Neuronal stem cell (in vitro differentiated cells): Measurements from ENCODE around the gene TPSD1.

Experiments
- DNase-seq: peaks from one replicate; pipeline ENCODE4 v3.0.0-alpha.2; 2013; ENCODE audit warnings: low spot score
- H2AFZ ChIP-seq: one replicate; pipeline ENCODE4 v1.6.1; 2013; ENCODE audit warnings: mild to moderate bottlenecking, low read length, inconsistent platforms
- H2AK5ac ChIP-seq: 2 replicates; pipeline ENCODE4 v1.6.1; 2013; ENCODE audit warnings: low read depth, mild to moderate bottlenecking, inconsistent platforms, low read length, moderate library complexity, mixed read lengths
- H2BK120ac ChIP-seq: 2 replicates; pipeline ENCODE4 v1.6.1; 2013; ENCODE audit warnings: low read depth, mild to moderate bottlenecking, inconsistent platforms, low read length, moderate library complexity, mixed read lengths
- H2BK12ac ChIP-seq: one replicate; pipeline ENCODE4 v1.6.1; 2013; ENCODE audit warnings: low read length, inconsistent platforms
- H2BK15ac ChIP-seq: 2 replicates; pipeline ENCODE4 v1.6.1; 2013; ENCODE audit warnings: mild to moderate bottlenecking, low read length, inconsistent platforms, mixed read lengths
- H2BK5ac ChIP-seq: one replicate; pipeline ENCODE4 v1.6.1; 2013; ENCODE audit warnings: inconsistent platforms, mild to moderate bottlenecking, low read length, moderate library complexity
- H3K14ac ChIP-seq: one replicate; pipeline ENCODE4 v1.6.1; 2013; ENCODE audit warnings: low read length, inconsistent platforms
- H3K18ac ChIP-seq: 2 replicates; pipeline ENCODE4 v1.6.1; 2013; ENCODE audit warnings: low read length, inconsistent platforms
- H3K23ac ChIP-seq: 2 replicates; pipeline ENCODE4 v1.6.1; 2013; ENCODE audit warnings: low read depth, mild to moderate bottlenecking, mixed read lengths, low read length, inconsistent platforms; ENCODE audit not compliant: poor library complexity
- H3K27ac ChIP-seq: replicated peaks from 3 replicates; pipeline ENCODE4 v1.5.1; 2013; ENCODE audit warnings: low read length, inconsistent platforms
- H3K27me3 ChIP-seq, 3 experiments: 2 replicates each; pipeline ENCODE4 v1.6.1; 2013; ENCODE audit warnings: low read length in 3 of 3, mild to moderate bottlenecking in 2 of 3, inconsistent platforms in 1 of 3, low read depth in 1 of 3, mixed read lengths in 1 of 3, moderate library complexity in 1 of 3; ENCODE audit not compliant: control insufficient read depth in 3 of 3, insufficient read depth in 3 of 3
- H3K36me3 ChIP-seq, 2 donors: replicated peaks in 1 of 2; 2 replicates each; pipeline ENCODE4 v1.6.1; 2013; ENCODE audit warnings: low read length in 2 of 2; ENCODE audit not compliant: control insufficient read depth in 2 of 2, insufficient read depth in 2 of 2
- H3K4ac ChIP-seq: 2 replicates; pipeline ENCODE4 v1.6.1; 2013; ENCODE audit warnings: inconsistent platforms, mild to moderate bottlenecking, low read length, moderate library complexity
- H3K4me1 ChIP-seq, 2 donors: 1 replicate in 1 of 2; 2 replicates in 1 of 2; pipeline ENCODE4 v1.6.1; 2013; ENCODE audit warnings: low read length in 2 of 2, low read depth in 1 of 2; ENCODE audit not compliant: control insufficient read depth in 2 of 2, insufficient read depth in 1 of 2
- H3K4me2 ChIP-seq: one replicate; pipeline ENCODE4 v1.6.1; 2013; ENCODE audit warnings: mild to moderate bottlenecking, low read length, inconsistent platforms; ENCODE audit not compliant: insufficient read depth, poor library complexity, severe bottlenecking
- H3K4me3 ChIP-seq, 2 donors: 2 replicates each; pipeline ENCODE4 v1.5.1; 2013; ENCODE audit warnings: low read length in 2 of 2, mild to moderate bottlenecking in 2 of 2, inconsistent platforms in 1 of 2, moderate library complexity in 1 of 2
- H3K79me1 ChIP-seq: one replicate; pipeline ENCODE4 v1.6.1; 2013; ENCODE audit warnings: low read depth, mild to moderate bottlenecking, inconsistent platforms, low read length, moderate library complexity
- H3K9ac ChIP-seq: one replicate; pipeline ENCODE4 v1.6.1; 2013; ENCODE audit warnings: mild to moderate bottlenecking, low read depth, low read length, inconsistent platforms; ENCODE audit not compliant: poor library complexity
- H3K9me3 ChIP-seq, 2 donors: replicated peaks in 1 of 2; 2 replicates each; pipeline versions ENCODE3 to v1.6.1; 2013; ENCODE audit warnings: low read length in 2 of 2, mild to moderate bottlenecking in 2 of 2, inconsistent platforms in 1 of 2, low read depth in 1 of 2, mixed read lengths in 1 of 2, moderate library complexity in 1 of 2; ENCODE audit not compliant: control insufficient read depth in 2 of 2, insufficient read depth in 1 of 2
- H4K8ac ChIP-seq: one replicate; pipeline ENCODE4 v1.6.1; 2013; ENCODE audit warnings: low read depth, mild to moderate bottlenecking, inconsistent platforms, low read length, moderate library complexity
- H4K91ac ChIP-seq: one replicate; pipeline ENCODE4 v1.6.1; 2013; ENCODE audit warnings: low read length, low read depth, mild to moderate bottlenecking, inconsistent platforms; ENCODE audit not compliant: poor library complexity
- WGBS, 2 donors: extraction: QIAGEN DNeasy Blood & Tissue Kit; methylation state at CpG; one replicate each; pipeline ENCODE4 v1.1.7; 2013; ENCODE audit warnings: missing lambda C conversion rate in 2 of 2, mixed read lengths in 1 of 2; ENCODE audit not compliant: insufficient read length in 2 of 2, insufficient replicate concordance in 1 of 2; ENCODE audit errors: extremely low coverage in 2 of 2; 5-methylcytosine and 5-hydroxymethylcytosine counted together

Gene TPSD1

DNA sequence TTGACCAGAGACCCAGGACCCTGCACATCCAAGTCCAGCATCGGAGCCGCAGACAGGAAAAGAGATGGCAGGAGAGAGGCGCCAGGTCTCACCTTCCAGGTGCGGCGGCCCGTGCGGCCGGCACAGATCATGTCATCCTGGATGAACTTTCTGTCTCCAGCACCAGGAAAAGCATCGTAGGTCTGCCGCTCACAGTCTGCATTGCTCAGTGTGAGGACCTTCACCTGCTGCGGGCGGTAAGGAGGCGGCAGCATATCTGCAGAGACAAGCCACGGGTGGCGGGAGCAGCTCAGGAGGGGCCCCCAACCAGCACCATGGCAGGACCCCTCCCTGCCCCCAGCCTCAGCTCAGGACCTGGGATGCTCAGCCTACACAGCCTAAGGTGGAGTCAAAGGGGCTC lies 17.9 kb downstream of the TPSD1 start:
- no CpG with 5 or more reads among the region's 15 CpGs for WGBS, 2 donors
- H2BK120ac ChIP-seq = no peak overlapping the region
- peaks cover 0 to 3% (median 0%) of the 10 kb centered on the region in 3 experiments for H3K27me3 ChIP-seq
- H3K23ac ChIP-seq = peak overlapping the region; percentile 55
- H3K4ac ChIP-seq = peak overlapping the region; percentile 76
- no peak overlapping the region for H2BK15ac ChIP-seq
- no peak overlapping the region for H4K91ac ChIP-seq
- no peak overlapping the region for H2BK12ac ChIP-seq
- H3K4me2 ChIP-seq = no peak overlapping the region
- H4K8ac ChIP-seq = no peak overlapping the region
- no peaks in the 10 kb centered on the region for H3K79me1 ChIP-seq
- no peak overlapping the region for H2AFZ ChIP-seq
- H2BK5ac ChIP-seq = no peak overlapping the region
- no peak overlapping the region for H3K14ac ChIP-seq
- no peak for DNase-seq
- no peak overlapping the region for H3K27ac ChIP-seq
- peak overlapping the region; percentile 63 for H2AK5ac ChIP-seq
- peaks cover 10 to 13% of the 10 kb centered on the region in 2 donors for H3K4me1 ChIP-seq
- H3K9ac ChIP-seq = no peak overlapping the region
- no peaks in the 10 kb centered on the region for H3K36me3 ChIP-seq
- peaks cover 0 to 1% of the 10 kb centered on the region in 2 donors for H3K9me3 ChIP-seq
- peak overlapping the region; percentile 28 for H3K18ac ChIP-seq
- H3K4me3 ChIP-seq = no peak overlapping the region

- H3K9me3 ChIP-seq = no peaks in the 10 kb centered on the region
- WGBS, 2 donors = no CpG with 5 or more reads among the region's 7 CpGs
- H3K9ac ChIP-seq = no peak overlapping the region
- peaks cover 3% of the 10 kb centered on the region for H3K79me1 ChIP-seq
- no peaks in the 10 kb centered on the region for H3K36me3 ChIP-seq
- H3K4ac ChIP-seq = no peak overlapping the region
- H4K91ac ChIP-seq = no peak overlapping the region
- no peak overlapping the region for H3K4me2 ChIP-seq
- H2BK15ac ChIP-seq = no peak overlapping the region
- no peak overlapping the region for H3K14ac ChIP-seq
- H3K23ac ChIP-seq = no peak overlapping the region
- H2AK5ac ChIP-seq = no peak overlapping the region
- no peak overlapping the region for H3K27ac ChIP-seq
- no peak overlapping the region for H2BK120ac ChIP-seq
- H2BK5ac ChIP-seq = no peak overlapping the region
- H3K4me1 ChIP-seq = peaks cover 11 to 14% of the 10 kb centered on the region in 2 donors
- H3K18ac ChIP-seq = no peak overlapping the region
- H3K4me3 ChIP-seq = no peak overlapping the region
- H4K8ac ChIP-seq = no peak overlapping the region
- no peak overlapping the region for H2BK12ac ChIP-seq
- no peak for DNase-seq
- no peak overlapping the region for H2AFZ ChIP-seq
- peaks cover 0 to 10% (median 0%) of the 10 kb centered on the region in 3 experiments for H3K27me3 ChIP-seq
These were observed 18.9 kb downstream of the TPSD1 start for GRCh38 chr16:1274767-1275166.

GRCh38 chr16:1275791-1276579 lies 20.1 kb downstream of the TPSD1 start:
- no CpG with 5 or more reads among the region's 30 CpGs for WGBS, 2 donors
- peak overlapping the region; percentile 17 for H3K18ac ChIP-seq
- H3K27me3 ChIP-seq = peaks cover 0 to 17% (median 0%) of the 10 kb centered on the region in 3 experiments

GRCh38 chr16:1276580-1276878 lies 20.7 kb downstream of the TPSD1 start:
- no peak overlapping the region for H2AFZ ChIP-seq
- no peak overlapping the region for H2BK120ac ChIP-seq
- no peaks in the 10 kb centered on the region for H3K36me3 ChIP-seq
- WGBS, 2 donors = no CpG with 5 or more reads among the region's 14 CpGs
- H3K27ac ChIP-seq = no peak overlapping the region
- H2AK5ac ChIP-seq = peak overlapping the region; percentile 95
- H3K18ac ChIP-seq = no peak overlapping the region
- DNase-seq = no peak
- no peak overlapping the region for H3K23ac ChIP-seq
- H3K4me2 ChIP-seq = no peak overlapping the region
- no peak overlapping the region for H2BK5ac ChIP-seq
- no peak overlapping the region for H4K8ac ChIP-seq
- peaks cover 3% of the 10 kb centered on the region for H3K79me1 ChIP-seq
- peak overlapping the region; percentile 84 for H2BK12ac ChIP-seq
- H3K4me3 ChIP-seq = no peak overlapping the region
- peak overlapping the region; percentile 56 for H3K14ac ChIP-seq
- H3K4me1 ChIP-seq = peaks cover 11 to 14% of the 10 kb centered on the region in 2 donors
- H3K9ac ChIP-seq = no peak overlapping the region
- no peak overlapping the region for H2BK15ac ChIP-seq
- H3K4ac ChIP-seq = no peak overlapping the region
- peaks cover 0 to 19% (median 0%) of the 10 kb centered on the region in 3 experiments for H3K27me3 ChIP-seq
- no peak overlapping the region for H4K91ac ChIP-seq
- no peaks in the 10 kb centered on the region for H3K9me3 ChIP-seq

More at GRCh38 chr16:1275791-1276579, 20.1 kb downstream of the TPSD1 start:
- Histone ChIP-seq H3K27ac (no peak overlapping the region), H4K8ac (no peak overlapping the region), H3K79me1 (peaks cover 3% of the 10 kb centered on the region), H3K4ac (no peak overlapping the region), H3K23ac (peak overlapping the region; percentile 20), H3K9me3 (no peaks in the 10 kb centered on the region), H3K4me3 (no peak overlapping the region), H3K36me3 (no peaks in the 10 kb centered on the region), H2AK5ac (peak overlapping the region; percentile 95), H3K4me1 (peaks cover 11 to 14% of the 10 kb centered on the region in 2 donors), H2BK5ac (no peak overlapping the region), H3K14ac (peak overlapping the region; percentile 56), H3K4me2 (no peak overlapping the region), H4K91ac (no peak overlapping the region), H2BK120ac (no peak overlapping the region), H2BK15ac (peak overlapping the region; percentile 75), H2AFZ (no peak overlapping the region), H2BK12ac (peak overlapping the region; percentile 84), H3K9ac (peak overlapping the region; percentile 21)
- DNase-seq = no peak
